HG03095 (cell line): ENCODE results near the gene FGD3.
"Not testable (repeated sequence)": the region's sequence is repeated elsewhere in the genome, so short reads cannot be mapped to it uniquely, and the experiment has no call there.

ENCODE experiments used
- ATAC-seq: cut with Tn5 transposase; IDR thresholded peaks from one replicate; pipeline ENCODE4 v1.9.1; 2021; ENCODE audit warnings: moderate library complexity; ENCODE audit not compliant: unreplicated experiment

FGD3 gene, protein sequence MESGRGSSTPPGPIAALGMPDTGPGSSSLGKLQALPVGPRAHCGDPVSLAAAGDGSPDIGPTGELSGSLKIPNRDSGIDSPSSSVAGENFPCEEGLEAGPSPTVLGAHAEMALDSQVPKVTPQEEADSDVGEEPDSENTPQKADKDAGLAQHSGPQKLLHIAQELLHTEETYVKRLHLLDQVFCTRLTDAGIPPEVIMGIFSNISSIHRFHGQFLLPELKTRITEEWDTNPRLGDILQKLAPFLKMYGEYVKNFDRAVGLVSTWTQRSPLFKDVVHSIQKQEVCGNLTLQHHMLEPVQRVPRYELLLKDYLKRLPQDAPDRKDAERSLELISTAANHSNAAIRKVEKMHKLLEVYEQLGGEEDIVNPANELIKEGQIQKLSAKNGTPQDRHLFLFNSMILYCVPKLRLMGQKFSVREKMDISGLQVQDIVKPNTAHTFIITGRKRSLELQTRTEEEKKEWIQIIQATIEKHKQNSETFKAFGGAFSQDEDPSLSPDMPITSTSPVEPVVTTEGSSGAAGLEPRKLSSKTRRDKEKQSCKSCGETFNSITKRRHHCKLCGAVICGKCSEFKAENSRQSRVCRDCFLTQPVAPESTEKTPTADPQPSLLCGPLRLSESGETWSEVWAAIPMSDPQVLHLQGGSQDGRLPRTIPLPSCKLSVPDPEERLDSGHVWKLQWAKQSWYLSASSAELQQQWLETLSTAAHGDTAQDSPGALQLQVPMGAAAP

DNA sequence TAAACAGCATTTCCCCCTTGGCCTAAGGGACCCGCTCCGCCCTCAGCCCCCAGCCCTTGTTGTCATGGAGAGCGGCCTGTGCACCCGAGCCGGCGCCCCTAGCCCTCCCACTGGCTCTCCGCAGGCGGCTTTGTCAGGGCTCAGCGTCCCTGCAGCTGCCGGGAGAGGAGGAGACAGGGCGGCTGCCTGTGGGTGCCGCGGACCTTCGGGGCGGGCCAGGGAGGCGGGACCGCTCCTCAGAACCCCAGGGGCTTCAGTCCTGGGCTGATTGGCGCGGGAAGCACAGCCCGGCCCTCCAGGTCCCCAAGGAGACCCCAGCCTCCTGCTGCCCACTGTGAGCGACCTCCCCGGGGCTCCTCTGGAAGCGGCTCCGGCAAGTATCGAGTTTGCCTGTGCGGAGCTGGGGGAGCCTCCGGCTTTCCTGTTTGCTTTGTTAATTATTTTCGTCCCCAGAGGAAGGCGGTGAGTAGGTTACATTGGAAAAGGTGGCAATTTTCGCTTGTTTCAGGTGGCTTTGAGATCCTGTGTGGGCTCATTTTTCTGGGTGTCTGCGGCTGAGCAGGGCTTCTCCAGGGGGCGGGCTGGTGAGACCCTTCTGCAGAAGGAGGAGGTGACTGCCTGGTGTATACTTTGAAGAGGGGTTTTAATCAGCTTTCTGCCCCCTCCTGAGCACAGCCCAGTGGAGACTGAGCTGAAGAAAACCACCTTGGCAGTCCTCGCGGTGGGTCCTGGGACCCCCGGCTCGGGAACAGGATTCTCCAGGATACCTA lies at the start of gene FGD3:
Gene FGD3 (plus strand): TSS at position 256 of the 770 bp plus-strand sequence. CDS start 28,734 bp downstream, outside the sequence.
- ATAC-seq: no peak

DNA sequence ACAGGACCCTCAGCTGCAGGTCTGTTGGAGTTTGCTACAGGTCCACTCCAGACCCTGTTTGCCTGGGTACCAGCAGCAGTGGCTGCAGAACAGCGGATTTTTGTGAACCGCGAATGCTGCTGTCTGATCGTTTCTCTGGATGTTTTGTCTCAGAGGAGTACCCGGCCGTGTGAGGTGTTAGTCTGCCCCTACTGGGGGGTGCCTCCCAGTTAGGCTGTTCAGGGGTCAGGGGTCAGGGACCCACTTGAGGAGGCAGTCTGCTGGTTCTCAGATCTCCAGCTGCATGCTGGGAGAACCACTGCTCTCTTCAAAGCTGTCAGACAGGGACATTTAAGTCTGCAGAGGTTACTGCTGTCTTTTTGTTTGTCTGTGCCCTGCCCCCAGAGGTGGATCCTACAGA lies 42.2 kb upstream of the FGD3 start:
- not testable (repeated sequence) for ATAC-seq

DNA sequence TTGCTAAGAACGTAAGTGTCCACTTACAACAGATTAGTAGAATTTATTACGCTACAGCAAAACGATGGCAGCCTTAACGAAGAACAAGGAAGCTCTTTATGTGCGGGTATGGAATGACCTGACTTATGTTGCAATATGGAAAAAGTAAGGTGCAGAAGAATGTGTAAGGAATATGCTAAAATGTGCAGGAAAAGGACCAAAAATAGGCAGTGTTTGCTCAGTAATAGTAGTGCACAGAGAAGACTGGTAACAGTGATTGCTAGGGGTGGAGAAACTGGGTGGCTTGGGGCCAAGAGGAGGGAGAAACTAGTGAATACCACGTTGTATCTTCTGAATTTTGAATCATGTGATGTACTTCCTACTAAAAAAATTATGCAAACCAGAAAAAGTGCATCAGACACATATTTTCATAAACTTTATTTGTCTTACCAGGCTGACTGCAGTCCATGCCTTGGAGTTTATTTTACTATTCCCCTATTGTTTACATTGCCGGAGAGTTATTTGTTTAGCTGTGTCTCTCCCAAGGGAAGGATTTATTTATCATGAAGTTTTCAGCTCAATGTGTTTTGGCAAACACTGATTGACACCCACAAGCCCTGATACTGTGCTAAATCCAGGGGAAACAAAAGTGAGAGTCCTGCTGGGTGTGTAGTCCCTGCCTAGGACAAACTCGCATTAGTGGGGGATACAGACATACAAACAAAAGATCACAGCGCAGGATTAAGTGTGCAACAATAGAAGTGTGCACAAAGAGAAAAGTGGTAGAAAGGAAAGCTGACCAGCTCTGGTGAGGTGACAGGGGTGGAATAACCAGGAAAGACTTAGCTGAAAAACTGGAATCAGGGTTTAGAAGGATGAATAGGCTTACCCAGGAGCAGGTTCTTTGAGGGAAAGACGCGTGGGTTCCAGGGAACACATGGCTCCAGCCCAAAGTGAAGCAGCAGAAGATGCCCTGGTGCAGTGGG lies 35.5 kb upstream of the FGD3 start:
- no peak for ATAC-seq

DNA sequence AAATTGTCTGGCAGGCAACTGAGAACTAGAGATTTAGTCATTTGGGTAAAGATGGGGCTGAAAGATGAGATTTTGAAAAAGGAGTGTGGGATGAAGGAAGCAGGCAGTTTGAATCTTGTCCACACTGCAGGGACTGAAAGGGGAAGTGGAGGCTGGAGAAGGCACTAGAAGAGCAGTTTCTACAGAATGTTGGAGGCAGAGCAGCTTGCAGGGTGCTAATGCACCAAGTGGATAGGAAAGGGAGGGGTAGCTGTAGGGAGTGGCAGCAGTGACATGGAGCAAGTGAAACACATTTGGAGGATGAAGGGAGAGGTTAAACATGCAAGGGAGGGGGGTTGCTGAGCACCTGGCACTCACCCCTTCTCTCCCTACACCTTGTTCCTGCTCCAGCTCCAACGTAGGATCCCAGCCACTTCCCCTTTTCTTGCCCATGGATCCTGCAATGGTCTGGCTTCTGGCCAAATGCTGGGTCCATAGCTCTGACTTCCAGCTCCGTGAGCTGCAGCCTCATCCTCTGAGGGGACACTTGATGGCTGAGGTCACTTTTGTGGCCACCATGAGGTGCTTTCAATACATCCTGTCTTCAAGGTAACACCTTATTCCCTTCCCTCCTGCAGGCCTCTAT lies 30.0 kb upstream of the FGD3 start:
- ATAC-seq: no peak

DNA sequence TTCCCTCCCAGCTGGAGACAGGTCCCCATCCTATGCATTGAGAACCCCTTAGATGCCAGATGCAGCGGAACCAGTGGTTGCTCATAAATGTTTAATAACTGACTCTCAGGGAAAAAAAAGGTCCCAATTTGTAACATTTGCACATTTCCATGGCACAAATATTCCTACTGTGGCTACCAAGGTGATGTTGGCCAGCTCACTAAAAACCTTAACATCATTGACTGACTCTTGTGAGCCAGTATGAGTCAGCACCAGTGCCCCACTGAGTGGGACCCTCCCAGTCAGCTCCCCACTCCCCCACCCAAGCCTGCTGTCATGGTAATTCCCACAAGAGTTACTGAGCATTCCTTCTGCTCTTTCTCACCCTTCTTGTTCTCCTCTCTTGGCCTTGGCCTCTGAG lies 26.9 kb upstream of the FGD3 start:
- no peak for ATAC-seq

DNA sequence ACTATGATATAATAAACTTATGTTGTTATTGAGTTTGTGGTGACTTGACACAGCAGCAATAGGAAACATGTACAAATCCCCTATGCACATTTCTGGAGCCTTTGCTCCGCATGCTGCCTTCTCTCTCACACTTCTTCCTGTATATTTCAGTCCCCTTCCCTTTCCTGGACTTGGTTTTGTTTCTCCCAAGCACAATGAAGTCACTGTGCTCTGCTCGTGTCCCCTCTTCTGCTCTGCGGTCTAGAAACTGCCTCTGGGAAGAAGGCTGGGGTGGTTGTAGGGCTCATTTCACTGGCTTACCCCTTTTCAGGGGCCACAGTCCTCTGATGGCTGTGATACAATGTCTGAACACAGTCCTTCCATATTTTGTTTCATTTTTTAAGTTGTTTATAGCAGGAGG lies 15.7 kb upstream of the FGD3 start:
- ATAC-seq: no peak

DNA sequence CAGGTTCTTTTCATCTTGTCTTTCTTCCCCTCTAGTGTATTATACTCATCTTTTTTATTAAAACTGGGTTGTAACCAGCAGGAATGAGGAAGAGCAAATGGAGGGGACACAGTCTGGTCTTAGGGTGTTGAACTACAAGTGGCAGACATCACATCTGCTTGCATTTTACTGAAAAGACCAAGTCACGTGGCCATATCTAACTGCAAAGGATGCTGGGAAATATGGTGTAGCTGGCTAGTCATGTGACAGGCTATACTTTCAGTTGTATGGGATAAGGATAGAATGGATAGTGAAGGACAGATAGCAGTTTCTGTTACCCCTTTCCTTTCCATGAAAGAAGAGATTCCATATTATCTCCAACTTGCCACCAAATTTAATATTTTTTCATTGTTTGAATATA lies 13.0 kb upstream of the FGD3 start:
- no peak for ATAC-seq

DNA sequence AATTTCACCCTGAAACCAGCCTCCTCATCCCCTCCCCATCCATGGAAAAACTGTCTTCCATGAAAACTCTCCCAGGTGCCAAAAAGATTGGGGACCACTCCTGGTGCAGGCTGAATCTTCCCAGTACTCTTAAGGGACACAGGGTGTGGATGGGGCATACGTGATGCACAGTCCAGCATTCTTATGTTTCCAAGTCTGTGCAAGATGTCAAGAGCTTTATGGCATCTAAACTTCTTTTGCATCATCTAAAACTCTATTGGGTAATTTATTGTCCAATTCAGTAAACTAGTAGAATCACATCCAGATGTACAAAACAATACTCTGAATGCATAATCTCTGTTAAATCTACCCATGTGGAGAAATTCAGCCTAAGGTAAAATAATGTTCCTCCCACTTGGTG lies 9.3 kb upstream of the FGD3 start:
- no peak for ATAC-seq

DNA sequence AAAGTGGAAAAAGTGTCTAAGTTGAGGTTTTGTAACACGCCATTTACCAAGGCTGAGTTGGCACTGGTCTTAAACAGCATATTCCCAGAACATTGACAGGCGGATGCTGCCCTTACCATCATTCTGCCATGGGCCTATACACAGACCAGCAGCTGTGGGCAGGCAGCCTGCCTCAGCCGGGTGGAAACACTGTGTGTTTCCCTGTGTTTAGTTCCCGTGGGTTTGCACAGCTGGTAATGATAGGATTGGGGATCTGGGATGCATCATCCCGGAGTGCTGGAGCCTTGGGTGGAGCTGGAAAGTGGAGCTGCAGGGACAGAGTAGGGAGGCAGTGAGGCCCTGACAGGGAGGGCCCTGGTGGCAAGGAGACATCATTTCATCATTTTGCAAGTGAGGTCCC lies 5.5 kb upstream of the FGD3 start:
- no peak for ATAC-seq

DNA sequence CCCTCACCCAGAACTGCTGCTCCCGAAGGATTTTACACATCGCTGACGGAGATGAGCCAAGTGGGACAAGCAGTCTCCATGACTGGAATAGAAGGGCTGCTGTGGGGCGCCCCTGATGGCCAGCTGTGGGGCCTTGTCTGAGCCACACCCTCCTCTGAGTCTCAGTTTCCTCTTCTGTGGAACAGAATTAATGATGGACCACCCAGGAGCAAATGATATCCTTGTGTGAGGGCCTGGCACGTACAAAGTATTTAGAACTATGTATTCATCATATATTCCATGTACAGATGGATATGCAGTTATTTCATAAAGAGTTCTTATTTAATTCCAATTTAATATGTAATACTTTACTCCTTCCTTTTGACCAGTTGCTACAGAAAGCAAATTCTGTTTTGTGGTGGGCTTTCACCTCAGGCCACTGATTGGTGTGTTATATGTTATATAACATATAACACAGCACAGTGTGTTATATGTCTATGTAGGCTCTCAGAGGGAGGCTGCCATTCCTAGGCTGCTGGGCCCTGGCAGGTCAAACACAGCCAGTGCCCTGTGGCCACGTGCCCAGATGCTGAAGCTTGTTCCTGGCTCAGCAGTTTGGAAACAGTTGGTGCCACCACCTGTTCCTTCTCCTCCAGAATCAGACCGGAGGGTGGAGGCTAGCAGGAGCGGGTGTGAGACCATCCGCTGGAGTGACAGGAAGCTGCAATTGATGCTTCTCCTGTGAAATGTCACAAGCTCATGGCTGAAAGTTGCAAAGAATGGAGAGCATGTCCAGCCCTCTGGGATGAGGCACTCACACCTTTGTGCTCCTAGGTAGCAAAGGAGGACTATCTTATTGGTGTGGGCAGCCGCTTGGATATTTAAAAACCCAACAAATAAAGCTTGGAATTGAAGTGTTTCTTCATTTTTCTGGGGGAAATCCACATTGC lies 4.4 kb upstream of the FGD3 start:
- no peak for ATAC-seq

DNA sequence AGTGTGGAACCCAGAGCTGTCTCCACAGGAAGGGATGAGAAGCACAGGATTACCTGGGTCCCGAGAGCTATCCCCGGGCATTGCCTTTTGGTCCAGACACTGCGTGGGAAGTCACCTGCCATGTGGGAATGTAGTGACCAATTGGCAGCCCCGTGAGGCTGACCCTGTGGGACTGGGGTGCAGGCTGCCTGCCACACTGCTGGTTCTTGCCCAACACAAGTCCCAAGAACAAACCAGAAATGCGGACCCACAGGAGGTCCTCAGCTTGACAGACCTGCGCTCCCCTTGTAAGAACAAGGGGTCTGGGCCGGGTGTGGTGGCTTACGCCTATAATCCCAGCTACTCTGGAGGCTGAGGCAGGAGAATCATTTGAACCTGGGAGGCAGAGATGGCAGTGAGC lies 2.4 kb upstream of the FGD3 start:
- ATAC-seq: no peak

DNA sequence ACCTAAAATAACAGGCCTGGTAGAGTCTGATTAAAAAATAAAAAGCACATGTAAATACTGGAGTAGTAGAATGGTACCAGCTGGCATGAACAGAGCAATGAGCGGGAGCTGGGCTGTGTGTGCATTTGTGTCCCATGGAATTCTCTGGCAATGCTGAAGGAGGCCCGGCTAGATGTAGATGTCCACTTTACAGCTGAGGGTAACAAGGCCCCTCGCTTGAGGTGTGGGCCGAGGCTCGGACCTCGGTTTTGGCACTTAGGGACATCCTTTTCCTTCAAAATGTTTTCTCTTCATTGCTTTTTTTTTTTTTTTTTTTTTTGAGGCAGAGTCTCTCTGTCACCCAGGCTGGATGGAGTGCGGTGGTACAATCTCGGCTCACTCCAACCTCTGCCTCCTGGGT lies 1.5 kb upstream of the FGD3 start:
- no peak for ATAC-seq

DNA sequence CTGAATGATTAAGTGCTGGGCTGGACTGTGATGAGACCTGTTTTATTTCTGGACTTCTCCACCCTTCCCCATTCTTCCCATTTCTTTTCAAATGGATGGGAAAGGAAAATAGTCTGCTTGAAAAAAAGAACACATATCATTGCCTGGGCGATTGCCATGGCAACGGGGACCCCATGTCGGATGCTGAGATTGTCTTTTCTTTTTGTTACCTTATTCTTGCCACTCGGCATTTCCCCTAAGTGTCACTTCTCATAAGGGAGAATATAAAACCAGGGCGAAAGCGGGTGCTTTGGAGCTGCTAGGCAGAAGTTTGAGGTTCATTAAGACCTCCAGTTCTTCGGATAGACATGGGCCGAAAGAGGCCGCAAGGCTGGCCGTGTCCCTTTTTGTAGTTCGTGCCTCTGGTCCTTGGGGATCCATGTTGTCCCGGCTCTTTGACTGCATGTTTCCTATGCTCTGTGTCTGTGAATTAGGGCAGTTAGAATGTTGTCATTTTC lies 763 bp downstream of the FGD3 start:
- ATAC-seq: no peak

DNA sequence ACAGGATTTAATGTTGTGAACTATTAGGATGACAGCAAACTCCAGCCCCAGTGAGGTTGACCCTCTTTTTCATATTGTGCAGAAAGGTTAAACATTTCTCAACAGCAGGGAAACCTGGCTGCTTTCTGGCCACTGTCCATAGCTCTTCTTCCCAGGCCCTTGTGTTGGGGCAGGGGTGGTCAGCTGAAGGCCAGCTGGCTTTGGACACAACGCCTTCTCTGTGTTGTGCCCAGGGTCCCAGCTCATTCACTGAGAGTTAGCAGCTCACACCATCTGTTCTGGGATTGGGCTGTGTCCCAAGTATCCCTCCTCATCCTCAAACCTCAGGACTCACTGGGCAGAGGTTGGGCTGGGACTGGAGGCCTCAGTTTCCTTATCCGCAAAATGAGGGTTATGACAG lies 1.3 kb downstream of the FGD3 start:
- ATAC-seq: no peak

DNA sequence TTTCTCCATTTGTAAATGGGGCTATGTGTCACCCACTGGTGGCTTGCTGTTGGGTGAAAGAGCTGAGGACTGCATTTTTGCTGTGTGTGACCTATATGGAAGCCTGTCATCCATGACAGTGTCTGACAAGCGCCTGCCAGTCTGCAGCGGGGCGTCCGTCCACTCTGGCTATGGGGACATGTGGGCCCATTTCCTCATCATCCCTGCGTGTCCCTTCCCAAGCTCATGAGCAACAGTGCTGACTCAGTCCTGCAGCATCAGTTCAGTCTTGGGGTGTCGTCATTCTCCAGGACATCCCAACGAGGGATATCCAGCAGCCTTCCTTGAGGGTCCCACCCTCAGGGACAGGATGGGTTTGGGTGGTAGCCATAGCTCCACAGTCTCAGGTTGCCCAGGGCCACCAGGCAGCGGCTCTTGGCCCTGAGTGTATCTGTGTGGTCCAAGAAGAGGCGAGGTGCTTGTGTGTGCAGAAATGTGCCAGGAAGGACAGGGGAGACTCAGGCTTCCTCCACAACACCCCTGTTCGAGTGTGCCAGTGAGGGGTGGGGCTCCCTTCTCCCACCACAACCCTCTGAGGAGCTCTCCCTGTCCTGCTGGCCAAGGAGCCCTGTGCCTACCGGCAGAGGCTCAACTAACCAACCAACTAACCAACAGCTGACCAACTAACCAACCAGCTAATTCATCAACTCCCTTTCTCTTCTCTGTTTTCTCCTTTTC lies 2.1 kb downstream of the FGD3 start:
- ATAC-seq: no peak

DNA sequence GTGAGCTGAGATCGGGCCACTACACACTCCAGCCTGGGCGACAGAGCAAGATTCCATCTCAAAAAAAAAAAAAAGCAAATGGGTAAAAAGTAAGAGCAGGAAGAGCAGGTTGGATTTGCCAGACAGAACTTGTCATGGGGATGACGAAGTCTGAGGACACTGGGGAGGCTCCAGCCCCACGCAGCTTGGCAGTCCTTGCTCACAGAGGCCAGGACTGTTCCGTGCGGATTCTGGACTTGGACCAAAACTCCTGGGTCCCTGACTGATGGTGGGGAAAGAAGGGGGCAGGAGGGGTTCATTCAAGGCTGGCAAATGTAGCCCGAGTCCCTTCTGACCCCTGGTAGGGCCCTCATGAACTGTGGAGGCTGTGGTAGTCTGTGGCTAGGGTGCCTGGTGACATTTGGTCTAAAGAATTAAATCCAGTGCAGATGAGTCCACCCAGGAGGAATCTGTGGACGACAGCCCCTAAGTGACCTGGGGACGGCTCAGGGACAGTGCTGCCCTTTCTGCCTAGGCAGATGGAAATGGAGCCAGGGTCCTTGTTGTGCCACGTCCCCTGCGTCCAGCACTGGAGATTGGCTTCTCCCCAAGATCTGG lies 3.1 kb downstream of the FGD3 start:
- no peak for ATAC-seq

DNA sequence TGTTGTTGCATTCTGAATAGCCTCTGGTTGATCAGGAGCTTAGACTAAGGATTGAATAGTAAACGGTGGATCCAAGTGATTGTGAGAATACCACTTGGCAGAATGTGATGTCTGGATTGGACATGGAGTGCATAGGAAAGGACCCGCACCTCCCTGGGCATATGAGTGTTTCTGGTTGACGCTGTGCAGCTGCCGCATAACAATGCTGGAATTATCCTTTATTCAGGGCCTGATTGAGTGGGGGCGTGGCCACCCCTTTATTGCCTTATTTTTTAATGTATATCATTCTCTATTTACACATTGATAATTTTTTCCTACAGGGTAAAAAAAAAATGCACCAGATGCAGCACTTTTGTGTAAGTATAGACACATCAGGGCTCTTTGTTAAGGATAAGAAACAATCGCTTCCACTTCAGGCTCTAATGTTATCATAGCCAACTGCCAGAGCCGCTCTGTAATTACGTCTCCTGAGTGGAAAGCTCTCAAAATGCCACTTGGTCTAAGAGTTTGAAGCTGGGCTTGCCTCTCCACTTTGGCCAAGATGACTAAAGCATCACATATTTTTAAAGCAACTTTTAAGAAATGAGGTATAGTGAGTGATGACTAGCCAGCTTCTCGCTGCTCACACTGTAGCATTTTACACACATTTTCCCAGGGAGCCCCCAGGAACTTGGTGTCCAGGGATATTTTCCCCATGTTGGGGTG lies 5.7 kb downstream of the FGD3 start:
- no peak for ATAC-seq
